HG03097 (cell line): ENCODE data around the gene RPS25.
"Not testable (repeated sequence)": the region's sequence is repeated elsewhere in the genome, so short reads cannot be mapped to it uniquely, and the experiment has no call there.

Experiments
- ATAC-seq: cut with Tn5 transposase; IDR thresholded peaks from one replicate; pipeline ENCODE4 v1.9.1; 2021; ENCODE audit not compliant: unreplicated experiment, low FRiP score

The RPS25 gene

GRCh38 chr11:118975771-118976709, 42.1 kb downstream of the RPS25 start:
- no peak for ATAC-seq

GRCh38 chr11:118973985-118974384, 44.2 kb downstream of the RPS25 start:
- ATAC-seq = no peak

- ATAC-seq = no peak
Observed at GRCh38 chr11:118971646-118972045, 46.5 kb downstream of the RPS25 start, which contains the start of gene FOXR1. Gene FOXR1 (plus strand): TSS chr11:118971761. CDS start chr11:118971932, 171 bp downstream.

- not testable (repeated sequence) for ATAC-seq
Observed at GRCh38 chr11:118969508-118969907, 48.6 kb downstream of the RPS25 start.
